Endothelial cell (in vitro differentiated cells): Measurements from ENCODE around the gene CNOT4. TPM values are rescaled to one million over a fixed set of nuclear protein-coding genes. Genes with fewer than 3 reads are reported as not detected.

Source experiments
- DNase-seq: peaks from one replicate; pipeline ENCODE4 v3.0.0; 2021; ENCODE audit warnings: low spot score
- H3K27ac Mint-ChIP-seq: one replicate; pipeline ENCODE4 v1.8.0; 2021; ENCODE audit warnings: mixed read lengths, inconsistent platforms; ENCODE audit not compliant: unreplicated experiment
- H3K27me3 Mint-ChIP-seq: one replicate; pipeline ENCODE4 v1.8.0; 2021; ENCODE audit warnings: mild to moderate bottlenecking, moderate library complexity, mixed read lengths, inconsistent platforms; ENCODE audit not compliant: unreplicated experiment
- H3K36me3 Mint-ChIP-seq: one replicate; pipeline ENCODE4 v1.8.0; 2021; ENCODE audit warnings: mild to moderate bottlenecking, low read depth, mixed read lengths, inconsistent platforms; ENCODE audit not compliant: unreplicated experiment
- H3K4me1 Mint-ChIP-seq: one replicate; pipeline ENCODE4 v1.8.0; 2021; ENCODE audit warnings: mild to moderate bottlenecking, mixed read lengths, inconsistent platforms; ENCODE audit not compliant: unreplicated experiment
- H3K4me3 Mint-ChIP-seq: one replicate; pipeline ENCODE4 v1.8.0; 2021; ENCODE audit warnings: mild to moderate bottlenecking, mixed read lengths, inconsistent platforms; ENCODE audit not compliant: unreplicated experiment
- H3K9me3 Mint-ChIP-seq: one replicate; pipeline ENCODE4 v1.8.0; 2021; ENCODE audit warnings: mixed read lengths, inconsistent platforms; ENCODE audit not compliant: unreplicated experiment
- total RNA-seq: library from RNA; stranded (reverse); fragmentation: NEBNext Ultra II Directional; extraction: Animal tissue kit (Norgen Biotek cat#: 25700); gene quantifications from one replicate; pipeline ENCODE4 v1.2.1, GENCODE V29; 2021; ENCODE audit not compliant: unreplicated experiment
- TF ChIP-seq, protein P1 (sequence below): fragments of 200-600 bp; sonication (generic); IDR thresholded peaks from one replicate; pipeline ENCODE4 v1.5.0; 2021; ENCODE audit warnings: antibody characterized with exemption; ENCODE audit not compliant: unreplicated experiment

Gene CNOT4
- total RNA-seq, 1 donor from 2014 or later, result 22.7 TPM

DNA sequence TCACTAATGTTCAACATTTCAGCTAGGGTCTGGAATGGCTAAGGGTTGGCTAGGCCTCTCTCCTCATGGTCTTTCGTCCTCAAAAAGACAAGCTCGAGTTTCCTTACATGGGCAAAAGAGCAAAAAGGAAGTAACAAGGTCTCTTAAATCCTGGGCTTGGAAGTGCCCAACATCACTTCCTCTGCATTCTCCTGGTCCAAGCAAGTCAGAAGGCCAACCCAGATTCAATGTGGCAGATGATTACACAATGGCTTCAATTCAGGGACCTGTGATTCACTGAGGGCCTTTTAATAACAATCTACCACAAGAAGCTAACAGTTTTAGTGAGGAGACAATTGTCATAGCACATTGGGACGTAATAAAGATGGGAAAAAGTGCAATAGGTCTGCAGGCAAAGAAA lies 43.4 kb upstream of the CNOT4 start:
- no peak overlapping the region for H3K4me3 Mint-ChIP-seq
- H3K27ac Mint-ChIP-seq, result no peak overlapping the region
- TF ChIP-seq, protein P1, sequence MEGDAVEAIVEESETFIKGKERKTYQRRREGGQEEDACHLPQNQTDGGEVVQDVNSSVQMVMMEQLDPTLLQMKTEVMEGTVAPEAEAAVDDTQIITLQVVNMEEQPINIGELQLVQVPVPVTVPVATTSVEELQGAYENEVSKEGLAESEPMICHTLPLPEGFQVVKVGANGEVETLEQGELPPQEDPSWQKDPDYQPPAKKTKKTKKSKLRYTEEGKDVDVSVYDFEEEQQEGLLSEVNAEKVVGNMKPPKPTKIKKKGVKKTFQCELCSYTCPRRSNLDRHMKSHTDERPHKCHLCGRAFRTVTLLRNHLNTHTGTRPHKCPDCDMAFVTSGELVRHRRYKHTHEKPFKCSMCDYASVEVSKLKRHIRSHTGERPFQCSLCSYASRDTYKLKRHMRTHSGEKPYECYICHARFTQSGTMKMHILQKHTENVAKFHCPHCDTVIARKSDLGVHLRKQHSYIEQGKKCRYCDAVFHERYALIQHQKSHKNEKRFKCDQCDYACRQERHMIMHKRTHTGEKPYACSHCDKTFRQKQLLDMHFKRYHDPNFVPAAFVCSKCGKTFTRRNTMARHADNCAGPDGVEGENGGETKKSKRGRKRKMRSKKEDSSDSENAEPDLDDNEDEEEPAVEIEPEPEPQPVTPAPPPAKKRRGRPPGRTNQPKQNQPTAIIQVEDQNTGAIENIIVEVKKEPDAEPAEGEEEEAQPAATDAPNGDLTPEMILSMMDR, result no peak
- H3K4me1 Mint-ChIP-seq, result peaks cover 18% of the 10 kb centered on the region
- H3K27me3 Mint-ChIP-seq, result no peaks in the 10 kb centered on the region
- H3K9me3 Mint-ChIP-seq, result no peaks in the 10 kb centered on the region
- no peak for DNase-seq
- H3K36me3 Mint-ChIP-seq, result no peaks in the 10 kb centered on the region

DNA sequence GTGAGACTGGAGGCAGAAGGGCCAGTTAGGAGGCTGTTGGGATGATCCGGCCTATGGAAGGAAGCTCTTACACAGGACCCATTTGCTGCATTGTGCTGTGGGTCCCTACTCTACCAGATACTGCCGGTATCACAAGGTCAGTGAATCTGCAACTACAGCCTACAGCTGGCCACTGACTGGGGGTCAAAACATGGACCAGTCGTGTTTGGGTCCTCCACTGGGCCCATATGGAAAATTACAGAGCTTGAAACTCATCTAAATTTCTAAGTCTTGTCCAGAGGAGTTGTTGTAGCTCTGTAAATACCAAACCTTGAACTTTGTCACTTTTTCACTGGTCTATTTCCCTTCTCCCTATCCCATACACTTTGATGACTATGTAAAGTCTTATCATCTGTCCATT lies 42.2 kb upstream of the CNOT4 start:
- Mint-ChIP-seq H3K36me3 (no peaks in the 10 kb centered on the region), H3K9me3 (no peaks in the 10 kb centered on the region), H3K27me3 (no peaks in the 10 kb centered on the region), H3K27ac (no peak overlapping the region), H3K4me3 (no peak overlapping the region), H3K4me1 (peaks cover 18% of the 10 kb centered on the region)
- DNase-seq, result no peak
- TF ChIP-seq, protein P1, result no peak

DNA sequence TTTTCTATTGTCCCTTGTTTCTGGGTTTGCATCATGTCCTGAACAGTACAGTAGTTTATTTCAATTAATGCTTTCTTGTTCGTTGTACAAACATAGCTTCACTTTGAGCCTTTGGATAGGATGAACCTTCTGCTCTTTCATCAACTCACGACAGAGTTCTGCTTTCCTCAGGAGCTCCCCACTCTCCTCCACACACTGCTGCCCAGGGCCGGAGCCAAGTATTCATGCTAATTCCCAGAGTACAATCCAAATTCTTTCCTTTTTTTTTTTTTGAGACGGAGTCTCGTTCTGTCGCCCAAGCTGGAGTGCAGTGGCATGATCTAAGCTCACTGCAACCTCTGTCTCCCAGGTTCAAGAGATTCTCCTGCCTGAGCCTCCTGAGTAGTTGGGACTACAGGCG lies 40.3 kb upstream of the CNOT4 start:
- DNase-seq, result no peak
- Mint-ChIP-seq H3K4me1 (peaks cover 11% of the 10 kb centered on the region), H3K4me3 (no peak overlapping the region), H3K9me3 (no peaks in the 10 kb centered on the region), H3K27me3 (no peaks in the 10 kb centered on the region), H3K27ac (no peak overlapping the region), H3K36me3 (no peaks in the 10 kb centered on the region)
- TF ChIP-seq, protein P1, result no peak

DNA sequence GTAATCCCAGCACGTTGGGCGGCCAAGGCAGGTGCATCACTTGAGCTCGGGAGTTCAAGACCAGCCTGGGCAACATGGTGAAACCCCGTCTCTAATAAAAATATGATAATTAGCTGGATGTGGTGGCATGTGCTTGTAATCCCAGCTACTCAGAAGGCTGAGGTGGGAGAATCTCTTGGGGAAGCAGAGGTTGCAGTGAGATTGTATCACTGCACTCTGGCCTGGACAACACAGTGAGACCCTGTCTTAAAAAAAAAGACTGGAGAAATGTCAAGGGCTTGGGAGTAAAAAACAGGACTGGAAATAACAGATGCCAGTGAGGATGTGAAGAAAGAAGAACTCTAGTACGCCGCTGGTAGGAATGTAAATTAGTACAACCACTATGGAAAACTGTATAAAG lies 31.1 kb upstream of the CNOT4 start:
- Mint-ChIP-seq H3K27ac (no peak overlapping the region), H3K36me3 (no peaks in the 10 kb centered on the region), H3K27me3 (no peaks in the 10 kb centered on the region), H3K4me1 (peaks cover 13% of the 10 kb centered on the region), H3K4me3 (no peak overlapping the region), H3K9me3 (no peaks in the 10 kb centered on the region)
- no peak for DNase-seq
- TF ChIP-seq, protein P1, result no peak

DNA sequence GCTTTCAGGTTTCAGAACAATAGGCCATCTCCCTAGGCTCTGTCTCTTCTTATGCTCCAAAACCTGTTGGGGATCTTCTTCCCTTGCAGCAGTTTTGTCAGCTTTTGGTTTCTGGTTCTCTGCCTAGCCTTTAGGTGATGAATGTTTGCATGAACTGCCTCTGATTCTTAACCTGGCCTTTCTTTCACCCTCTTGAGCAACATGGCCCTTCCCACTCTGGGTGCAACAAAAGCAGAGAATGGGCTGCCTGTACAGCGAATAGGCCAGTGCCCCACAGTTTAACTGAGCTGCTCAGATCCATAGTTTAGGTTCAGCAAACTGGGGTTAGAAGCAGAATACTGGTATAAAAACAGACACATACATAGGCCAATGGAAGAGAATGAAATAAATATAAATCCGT lies 29.7 kb upstream of the CNOT4 start:
- DNase-seq, result no peak
- no peaks in the 10 kb centered on the region for H3K9me3 Mint-ChIP-seq
- peaks cover 13% of the 10 kb centered on the region for H3K4me1 Mint-ChIP-seq
- H3K27ac Mint-ChIP-seq, result no peak overlapping the region
- H3K36me3 Mint-ChIP-seq, result no peaks in the 10 kb centered on the region
- no peak overlapping the region for H3K4me3 Mint-ChIP-seq
- H3K27me3 Mint-ChIP-seq, result no peaks in the 10 kb centered on the region
- TF ChIP-seq, protein P1, result no peak
